H1 (cell line): ENCODE data around the gene EMP3. TPM values are rescaled to one million over a fixed set of nuclear protein-coding genes. Genes with fewer than 3 reads are reported as not detected.

ENCODE experiments used
- ATF2 ChIP-seq: IDR thresholded peaks from 2 replicates; pipeline ENCODE4 v1.6.1; 2012; ENCODE audit warnings: low read length, inconsistent platforms
- BCL11A ChIP-seq, 2 experiments: IDR thresholded peaks; one replicate each; pipeline ENCODE4 v1.6.1; 2011; ENCODE audit warnings: low read depth in 2 of 2, low read length in 2 of 2, mild to moderate bottlenecking in 2 of 2
- CBX8 ChIP-seq: fragments of 300-800, 300-1000 bp; sonication (generic); IDR thresholded peaks from 2 replicates; pipeline ENCODE4 v1.7.1; 2016; ENCODE audit warnings: low read depth, low read length, borderline replicate concordance
- CHD2 ChIP-seq: IDR thresholded peaks from 2 replicates; pipeline ENCODE4 v1.6.1; 2012; ENCODE audit warnings: low read length, improper control_type of control experiment
- CHD7 ChIP-seq: fragments of 300-600 bp; sonication (generic); IDR thresholded peaks from 2 replicates; pipeline ENCODE4 v1.7.1; 2012; ENCODE audit warnings: low read length, moderate library complexity, mild to moderate bottlenecking, inconsistent platforms; ENCODE audit not compliant: insufficient replicate concordance
- GABPA ChIP-seq: IDR thresholded peaks from 2 replicates; pipeline ENCODE4 v1.6.1; 2011; ENCODE audit warnings: mild to moderate bottlenecking, low read length, moderate library complexity, borderline replicate concordance; ENCODE audit not compliant: insufficient read depth
- JUND ChIP-seq: IDR thresholded peaks from 2 replicates; pipeline ENCODE4 v1.6.1; 2011; ENCODE audit warnings: mild to moderate bottlenecking, improper control_type of control experiment, low read length
- KDM1A ChIP-seq: fragments of 200-600, 300-600 bp; sonication (generic); IDR thresholded peaks from 2 replicates; pipeline ENCODE4 v1.7.1; 2016; ENCODE audit warnings: mild to moderate bottlenecking, low read length, borderline replicate concordance
- MAX ChIP-seq: IDR thresholded peaks from 2 replicates; pipeline ENCODE4 v1.6.1; 2012; ENCODE audit warnings: inconsistent platforms
- SIRT6 ChIP-seq: IDR thresholded peaks from one replicate; pipeline ENCODE4 v1.7.1; 2012; ENCODE audit warnings: low read length, inconsistent platforms
- YY1 ChIP-seq: IDR thresholded peaks from 2 replicates; pipeline ENCODE4 v1.6.1; 2011; ENCODE audit warnings: low read depth, mild to moderate bottlenecking, low read length
- polyA plus RNA-seq, 7 experiments: library from polyadenylated mRNA; depleted of rRNA in 3 of 7; stranded (reverse) in 5 of 7; unstranded in 2 of 7; fragments of >200 nt in 5 of 7; fragments of 200-250 nt in 2 of 7; gene quantifications; 1 replicate in 5 of 7; 2 replicates in 1 of 7; 4 replicates in 1 of 7; pipeline versions ENCODE4 v1.2.1 to v1.2.3, GENCODE V29; 2011 to 2013; ENCODE audit warnings: missing spikeins in 2 of 7, mixed read lengths in 2 of 7
- total RNA-seq: library from RNA; stranded (reverse); fragmentation: NEBNext Ultra II Directional; extraction: Animal tissue kit (Norgen Biotek cat#: 25700); gene quantifications from 2 replicates; pipeline ENCODE4 v1.2.1, GENCODE V29; 2021

Gene EMP3
- total and polyA plus RNA-seq, 2 of the 8 experiments (the other 6 are each of a cell fraction or from before 2014, with no cell fraction given), result 18.4 to 87.8 TPM

- TF ChIP-seq CHD7 (no peak), BCL11A (IDR thresholded peaks at IDR 0.05; ENCODE audit: low read depth in 2 of 2, low read length in 2 of 2) (no peak), KDM1A (no peak), ATF2 (no peak), YY1 (no peak), GABPA (no peak), MAX (no peak), CHD2 (no peak), JUND (no peak), CBX8 (no peak), SIRT6 (no peak)
These were observed 32.6 kb upstream of the EMP3 start (continued) for GRCh38 chr19:48292798-48293197.
